MCF 10A (cell line): ENCODE results near the gene CDS1. TPM values are rescaled to one million over a fixed set of nuclear protein-coding genes. Genes with fewer than 3 reads are reported as not detected.
"Not testable (repeated sequence)": the region's sequence is repeated elsewhere in the genome, so short reads cannot be mapped to it uniquely, and the experiment has no call there.

Experiments used
- BruUV-seq: library from RNA; stranded (reverse); fragments of 400-500 nt; replicated peaks from 2 replicates; lab custom pipeline; 2021; lab: Mats Ljungman, UMichigan
- CTCF ChIA-PET: fragments of 300-600 bp; sonication (Branson Sonifier 250); formaldehyde crosslinking; extraction: SDS; loops from one replicate; lab custom pipeline; 2021; ENCODE audit warnings: antibody characterized with exemption, inconsistent platforms; lab: Yijun Ruan, JAX
- POLR2A ChIA-PET: fragments of 300-600, 350-650 bp; sonication (Branson Sonifier 250); formaldehyde crosslinking; extraction: SDS; loops from one replicate; lab custom pipeline; 2020; ENCODE audit warnings: antibody characterized with exemption, inconsistent platforms; lab: Yijun Ruan, JAX
- DNase-seq: peaks from one replicate; pipeline ENCODE4 v3.0.0-alpha.2; 2018; ENCODE audit not compliant: unreplicated experiment
- H3K27ac Mint-ChIP-seq: one replicate; pipeline ENCODE4 v1.8.0; 2022; ENCODE audit warnings: mild to moderate bottlenecking, low read depth, mixed read lengths; ENCODE audit not compliant: unreplicated experiment
- H3K27me3 Mint-ChIP-seq: one replicate; pipeline ENCODE4 v1.8.0; 2022; ENCODE audit warnings: mixed read lengths; ENCODE audit not compliant: insufficient read depth, unreplicated experiment
- H3K36me3 Mint-ChIP-seq: one replicate; pipeline ENCODE4 v1.8.0; 2022; ENCODE audit warnings: mild to moderate bottlenecking, moderate library complexity, mixed read lengths; ENCODE audit not compliant: insufficient read depth, unreplicated experiment
- H3K4me1 Mint-ChIP-seq: one replicate; pipeline ENCODE4 v1.8.0; 2022; ENCODE audit warnings: mixed read lengths; ENCODE audit not compliant: insufficient read depth, unreplicated experiment
- H3K4me3 Mint-ChIP-seq: one replicate; pipeline ENCODE4 v1.8.0; 2022; ENCODE audit warnings: mild to moderate bottlenecking, moderate library complexity, mixed read lengths; ENCODE audit not compliant: unreplicated experiment
- H3K9me3 Mint-ChIP-seq: one replicate; pipeline ENCODE4 v1.8.0; 2022; ENCODE audit warnings: mixed read lengths; ENCODE audit not compliant: unreplicated experiment
- intact Hi-C: fragments of 100-400 bp; cut with micrococcal nuclease; formaldehyde crosslinking; loops from 2 replicates; pipeline ENCODE4 v1.14.1; 2022
- total RNA-seq: library from RNA; stranded (reverse); gene quantifications from 2 replicates; pipeline ENCODE4 v1.2.3, GENCODE V29; 2022
- TF ChIP-seq, protein P1 (sequence below): fragments of 200-600 bp; IDR thresholded peaks from one replicate; pipeline ENCODE4 v1.8.0; 2022; ENCODE audit warnings: antibody characterized with exemption, mild to moderate bottlenecking; ENCODE audit not compliant: unreplicated experiment

Gene CDS1
- total RNA-seq, 1 experiment from 2014 or later, result 11.5 TPM

DNA sequence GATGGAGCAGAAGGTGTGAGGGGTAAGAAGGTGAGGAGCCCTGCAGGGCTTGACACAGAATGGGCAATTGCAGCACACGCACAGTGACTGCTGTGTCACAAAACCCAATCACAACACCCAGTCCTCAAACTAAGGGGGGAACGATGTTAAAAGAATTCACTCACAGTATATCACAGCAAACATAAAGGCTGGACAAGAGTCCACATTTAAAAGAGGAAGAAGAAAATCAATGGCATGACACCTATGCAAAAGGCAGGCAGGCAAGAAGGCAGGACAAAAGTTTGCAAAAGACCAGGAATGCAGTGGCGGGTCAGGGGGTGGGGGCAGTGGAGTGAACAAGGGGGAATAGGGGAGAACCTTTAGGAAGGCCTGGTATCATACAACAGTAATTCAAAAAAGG lies 77.7 kb downstream of the CDS1 start:
- Mint-ChIP-seq H3K4me1 (no peaks in the 10 kb centered on the region), H3K27ac (peak overlapping the region; percentile 50), H3K9me3 (peaks cover 15% of the 10 kb centered on the region), H3K36me3 (peaks cover 11% of the 10 kb centered on the region), H3K4me3 (no peak overlapping the region), H3K27me3 (no peaks in the 10 kb centered on the region)
- no peak for DNase-seq
- intact Hi-C loops, result no loop called here
- BruUV-seq, result no TSS peak
- ChIA-PET CTCF (no interaction called here), POLR2A (interaction anchor here (0.7 kb wide), 1 partner anchor 13 kb away, joined by 4 read pairs; no protein-coding TSS in a partner anchor)
- TF ChIP-seq, protein P1, sequence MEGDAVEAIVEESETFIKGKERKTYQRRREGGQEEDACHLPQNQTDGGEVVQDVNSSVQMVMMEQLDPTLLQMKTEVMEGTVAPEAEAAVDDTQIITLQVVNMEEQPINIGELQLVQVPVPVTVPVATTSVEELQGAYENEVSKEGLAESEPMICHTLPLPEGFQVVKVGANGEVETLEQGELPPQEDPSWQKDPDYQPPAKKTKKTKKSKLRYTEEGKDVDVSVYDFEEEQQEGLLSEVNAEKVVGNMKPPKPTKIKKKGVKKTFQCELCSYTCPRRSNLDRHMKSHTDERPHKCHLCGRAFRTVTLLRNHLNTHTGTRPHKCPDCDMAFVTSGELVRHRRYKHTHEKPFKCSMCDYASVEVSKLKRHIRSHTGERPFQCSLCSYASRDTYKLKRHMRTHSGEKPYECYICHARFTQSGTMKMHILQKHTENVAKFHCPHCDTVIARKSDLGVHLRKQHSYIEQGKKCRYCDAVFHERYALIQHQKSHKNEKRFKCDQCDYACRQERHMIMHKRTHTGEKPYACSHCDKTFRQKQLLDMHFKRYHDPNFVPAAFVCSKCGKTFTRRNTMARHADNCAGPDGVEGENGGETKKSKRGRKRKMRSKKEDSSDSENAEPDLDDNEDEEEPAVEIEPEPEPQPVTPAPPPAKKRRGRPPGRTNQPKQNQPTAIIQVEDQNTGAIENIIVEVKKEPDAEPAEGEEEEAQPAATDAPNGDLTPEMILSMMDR, result no peak

DNA sequence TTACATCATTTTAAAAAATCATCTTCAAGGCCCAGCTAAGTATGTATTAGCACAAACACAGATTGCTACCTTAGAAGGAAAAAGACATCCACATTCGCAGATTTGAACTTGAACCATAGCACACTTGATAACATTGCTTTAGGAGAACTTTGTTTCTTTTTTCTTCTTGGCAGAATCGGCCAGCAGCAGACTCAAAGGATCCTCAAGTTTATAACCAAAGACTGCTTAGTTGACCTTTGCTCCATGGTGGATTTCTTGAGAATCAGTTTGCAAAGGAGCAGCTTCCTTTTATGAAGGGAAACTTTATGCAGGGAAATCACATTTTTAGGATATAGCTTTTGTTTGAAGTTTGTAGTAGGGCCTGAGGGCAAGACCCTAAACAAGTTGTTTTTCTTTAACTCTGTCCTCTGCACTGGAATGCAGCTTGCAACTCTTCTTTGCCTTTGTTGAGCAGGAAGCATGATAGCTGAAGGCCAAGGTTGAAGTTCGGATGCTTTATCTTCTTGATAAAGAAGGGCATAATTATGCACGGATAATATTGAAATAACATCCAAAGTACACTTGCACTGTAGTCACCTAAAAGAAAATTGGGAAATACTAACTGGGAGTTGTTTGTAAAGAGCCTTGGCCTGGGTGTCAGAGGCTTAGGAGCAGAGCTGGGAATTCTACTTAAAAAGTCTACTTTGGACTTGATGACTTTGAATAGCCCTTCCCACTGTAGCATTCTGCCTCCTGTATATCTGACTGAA lies 78.4 kb downstream of the CDS1 start:
- BruUV-seq, result no TSS peak
- POLR2A ChIA-PET, result interaction anchor here (0.7 kb wide), 2 partner anchors 14 to 752 kb away, joined by 3 to 4 read pairs; no protein-coding TSS in a partner anchor
- Mint-ChIP-seq H3K27ac (no peak overlapping the region), H3K36me3 (peaks cover 11% of the 10 kb centered on the region), H3K4me3 (no peak overlapping the region), H3K9me3 (peaks cover 15% of the 10 kb centered on the region), H3K4me1 (no peaks in the 10 kb centered on the region), H3K27me3 (no peaks in the 10 kb centered on the region)
- intact Hi-C loops, result no loop called here
- DNase-seq, result no peak
- TF ChIP-seq, protein P1, result no peak
- CTCF ChIA-PET, result interaction anchor here (0.6 to 0.7 kb wide), 2 partner anchors 24 to 1107 kb away, joined by 3 read pairs; no protein-coding TSS in a partner anchor

DNA sequence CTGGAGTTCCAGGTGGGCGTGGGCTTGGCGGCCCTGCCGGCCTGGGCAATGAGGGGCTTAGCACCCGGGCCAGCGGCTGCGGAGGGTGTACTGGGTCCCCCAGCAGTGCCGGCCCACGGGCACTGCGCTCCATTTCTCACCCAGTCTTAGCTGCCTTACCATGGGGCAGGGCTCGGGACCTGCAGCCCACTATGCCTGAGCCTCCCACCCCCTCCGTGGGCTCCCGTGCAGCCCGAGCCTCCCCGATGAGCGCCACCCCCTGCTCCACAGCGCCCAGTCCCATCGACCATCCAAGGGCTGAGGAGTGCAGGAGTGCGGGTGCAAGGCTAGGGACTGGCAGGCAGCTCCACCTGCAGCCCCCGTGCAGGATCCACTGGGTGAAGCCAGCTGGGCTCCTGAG lies 81.8 kb downstream of the CDS1 start:
- H3K4me3 Mint-ChIP-seq, H3K27ac Mint-ChIP-seq, H3K4me1 Mint-ChIP-seq, intact Hi-C loops, DNase-seq, POLR2A ChIA-PET, CTCF ChIA-PET, BruUV-seq, H3K9me3 Mint-ChIP-seq, H3K27me3 Mint-ChIP-seq: not testable (repeated sequence)
- peaks cover 13% of the 10 kb centered on the region for H3K36me3 Mint-ChIP-seq

DNA sequence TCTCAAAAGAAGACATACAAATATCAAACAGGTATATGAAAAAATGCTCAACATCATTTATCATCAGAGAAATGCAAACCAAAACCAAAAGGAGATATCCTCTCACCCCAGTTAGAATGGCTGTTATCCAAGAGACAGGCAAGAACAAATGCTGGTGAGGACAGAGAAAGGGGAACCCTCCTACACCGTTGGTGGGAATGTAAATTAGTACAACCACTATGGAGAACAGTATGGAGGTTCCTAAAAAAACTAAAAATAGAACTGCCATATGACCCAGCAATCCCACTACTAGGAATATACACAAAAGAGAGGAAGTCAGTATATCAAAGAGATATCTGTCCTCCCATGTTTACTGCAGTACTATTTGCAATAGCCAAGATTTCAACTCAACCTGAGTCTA lies 83.5 kb downstream of the CDS1 start:
- no peaks in the 10 kb centered on the region for H3K9me3 Mint-ChIP-seq
- intact Hi-C loops, result no loop called here
- no peak overlapping the region for H3K27ac Mint-ChIP-seq
- CTCF ChIA-PET, result interaction anchor here (0.7 to 1.1 kb wide), 2 partner anchors 83 to 896 kb away, joined by 3 to 4 read pairs; no protein-coding TSS in a partner anchor
- POLR2A ChIA-PET, result interaction anchor here (0.6 kb wide), 1 partner anchor 14 kb away, joined by 3 read pairs; no protein-coding TSS in a partner anchor
- no peak for DNase-seq
- TF ChIP-seq, protein P1, result no peak
- no TSS peak for BruUV-seq
- H3K36me3 Mint-ChIP-seq, result peaks cover 25% of the 10 kb centered on the region
- H3K4me3 Mint-ChIP-seq, result no peak overlapping the region
- no peaks in the 10 kb centered on the region for H3K27me3 Mint-ChIP-seq
- H3K4me1 Mint-ChIP-seq, result no peaks in the 10 kb centered on the region
